ENCODE results near the gene HYAL1.
"Not testable (repeated sequence)": the region's sequence is repeated elsewhere in the genome, so short reads cannot be mapped to it uniquely, and the experiment has no call there.

HYAL1 gene

GRCh38 chr3:50318615-50319014 is 15.2 kb upstream of the HYAL1 start:
- no peak for DNase-seq (ENCODE audit: low read depth, low spot score)

GRCh38 chr3:50318163-50318562 is 14.8 kb upstream of the HYAL1 start:
- no peak for DNase-seq (ENCODE audit: low read depth, low spot score)

GRCh38 chr3:50317300-50317699 is 13.9 kb upstream of the HYAL1 start:
- no peak for DNase-seq (ENCODE audit: low read depth, low spot score)

- DNase-seq (ENCODE audit: low read depth, low spot score) = no peak
Observed at GRCh38 chr3:50316657-50317242, 13.4 kb upstream of the HYAL1 start.

GRCh38 chr3:50314816-50315215 is 11.4 kb upstream of the HYAL1 start:
- no peak for DNase-seq (ENCODE audit: low read depth, low spot score)

GRCh38 chr3:50314342-50314741 is 11.0 kb upstream of the HYAL1 start:
- no peak for DNase-seq (ENCODE audit: low read depth, low spot score)

GRCh38 chr3:50312041-50312440 is 8.7 kb upstream of the HYAL1 start:
- not testable (repeated sequence) for DNase-seq (ENCODE audit: low read depth, low spot score)

- no peak for DNase-seq (ENCODE audit: low read depth, low spot score)
Observed at GRCh38 chr3:50304601-50305000, 1.2 kb upstream of the HYAL1 start.

GRCh38 chr3:50302095-50303012 is 1.0 kb downstream of the HYAL1 start:
- DNase-seq (ENCODE audit: low read depth, low spot score) = no peak

GRCh38 chr3:50300681-50301254 is 2.6 kb downstream of the HYAL1 start:
- no peak for DNase-seq (ENCODE audit: low read depth, low spot score)

GRCh38 chr3:50299929-50300680 is 3.3 kb downstream of the HYAL1 start:
- DNase-seq (ENCODE audit: low read depth, low spot score) = no peak

- no peak for DNase-seq (ENCODE audit: low read depth, low spot score)
Observed at GRCh38 chr3:50299638-50299928, 3.8 kb downstream of the HYAL1 start.

GRCh38 chr3:50298836-50299637 is 4.3 kb downstream of the HYAL1 start, which contains the start of the genes HYAL3 and NAA80:
Gene HYAL3, minus strand, starts transcription at chr3:50299405. Its CDS starts 3,803 bp downstream, at chr3:50295602.
Gene NAA80, minus strand, starts transcription at chr3:50299405. Its CDS starts 1,942 bp downstream, at chr3:50297463.
- peak; percentile 98 for DNase-seq (ENCODE audit: low read depth, low spot score)

- DNase-seq (ENCODE audit: low read depth, low spot score) = no peak
Observed at GRCh38 chr3:50297896-50298725, 5.3 kb downstream of the HYAL1 start.

- DNase-seq (ENCODE audit: low read depth, low spot score) = no peak
Observed at GRCh38 chr3:50297384-50297775, 6.0 kb downstream of the HYAL1 start.

GRCh38 chr3:50296721-50297383 is 6.5 kb downstream of the HYAL1 start:
- no peak for DNase-seq (ENCODE audit: low read depth, low spot score)

- DNase-seq (ENCODE audit: low read depth, low spot score) = no peak
Observed at GRCh38 chr3:50295553-50296431, 7.6 kb downstream of the HYAL1 start.

GRCh38 chr3:50294492-50295403 is 8.6 kb downstream of the HYAL1 start:
- no peak for DNase-seq (ENCODE audit: low read depth, low spot score)

Measured in brain pericyte (primary cell).